Epithelial cell of esophagus (primary cell): ENCODE measurements around the gene SMAD2.

Experiments
- DNase-seq: peaks from one replicate; pipeline ENCODE4 v3.0.0; 2010; ENCODE audit warnings: low read depth
- H3K4me3 ChIP-seq: 2 replicates; pipeline ENCODE4 v1.5.1; 2011; ENCODE audit warnings: mild to moderate bottlenecking, low read length, control low read depth
- TF ChIP-seq, protein P1 (sequence below): IDR thresholded peaks from 2 replicates; pipeline ENCODE4 v1.5.1; 2011; ENCODE audit warnings: low read depth, mild to moderate bottlenecking, low read length, control low read depth, inconsistent platforms; ENCODE audit not compliant: insufficient read depth; ENCODE audit errors: missing control alignments

The SMAD2 gene

DNA sequence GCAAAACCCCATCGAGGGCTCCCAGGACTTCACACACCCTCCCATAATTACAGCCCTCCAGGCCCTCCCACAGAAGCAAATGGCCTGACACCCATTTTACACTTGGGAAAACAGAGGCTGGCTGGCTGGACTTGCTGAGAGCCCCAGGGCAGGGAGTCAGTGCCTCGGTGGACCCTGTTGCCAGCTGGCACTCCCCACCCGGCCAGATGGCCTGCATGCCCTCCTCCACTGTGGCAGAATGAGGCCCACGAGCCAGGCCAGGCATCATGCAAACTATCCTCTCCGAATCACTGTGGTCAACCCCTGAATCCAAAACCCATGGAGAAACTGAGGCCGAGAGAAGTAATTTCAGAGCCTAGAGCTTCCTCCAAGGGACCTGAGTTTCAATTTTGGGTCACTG, 129.7 kb downstream of the SMAD2 start:
- no peak overlapping the region for H3K4me3 ChIP-seq
- TF ChIP-seq, protein P1, sequence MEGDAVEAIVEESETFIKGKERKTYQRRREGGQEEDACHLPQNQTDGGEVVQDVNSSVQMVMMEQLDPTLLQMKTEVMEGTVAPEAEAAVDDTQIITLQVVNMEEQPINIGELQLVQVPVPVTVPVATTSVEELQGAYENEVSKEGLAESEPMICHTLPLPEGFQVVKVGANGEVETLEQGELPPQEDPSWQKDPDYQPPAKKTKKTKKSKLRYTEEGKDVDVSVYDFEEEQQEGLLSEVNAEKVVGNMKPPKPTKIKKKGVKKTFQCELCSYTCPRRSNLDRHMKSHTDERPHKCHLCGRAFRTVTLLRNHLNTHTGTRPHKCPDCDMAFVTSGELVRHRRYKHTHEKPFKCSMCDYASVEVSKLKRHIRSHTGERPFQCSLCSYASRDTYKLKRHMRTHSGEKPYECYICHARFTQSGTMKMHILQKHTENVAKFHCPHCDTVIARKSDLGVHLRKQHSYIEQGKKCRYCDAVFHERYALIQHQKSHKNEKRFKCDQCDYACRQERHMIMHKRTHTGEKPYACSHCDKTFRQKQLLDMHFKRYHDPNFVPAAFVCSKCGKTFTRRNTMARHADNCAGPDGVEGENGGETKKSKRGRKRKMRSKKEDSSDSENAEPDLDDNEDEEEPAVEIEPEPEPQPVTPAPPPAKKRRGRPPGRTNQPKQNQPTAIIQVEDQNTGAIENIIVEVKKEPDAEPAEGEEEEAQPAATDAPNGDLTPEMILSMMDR, result no peak
- DNase-seq, result no peak

DNA sequence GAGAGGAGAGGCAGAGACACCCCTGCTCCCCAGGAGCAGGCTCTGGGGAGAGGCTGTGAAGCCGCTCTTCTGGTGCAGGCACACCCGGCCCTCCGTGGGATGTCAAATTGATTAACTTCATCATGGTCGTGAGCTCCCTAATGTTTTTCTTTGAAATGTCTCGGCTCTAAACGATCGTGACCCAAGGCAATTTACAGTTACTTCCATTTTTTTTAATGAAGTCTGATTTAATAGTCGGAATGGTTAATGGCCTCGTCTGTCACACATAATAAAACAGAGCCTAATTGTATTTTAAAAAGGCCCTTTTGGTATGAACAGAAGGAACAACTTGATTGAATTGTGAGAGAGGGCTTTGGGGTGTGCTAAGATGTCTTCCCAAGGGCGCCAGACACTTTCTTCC, 130.2 kb downstream of the SMAD2 start:
- no peak overlapping the region for H3K4me3 ChIP-seq

DNA sequence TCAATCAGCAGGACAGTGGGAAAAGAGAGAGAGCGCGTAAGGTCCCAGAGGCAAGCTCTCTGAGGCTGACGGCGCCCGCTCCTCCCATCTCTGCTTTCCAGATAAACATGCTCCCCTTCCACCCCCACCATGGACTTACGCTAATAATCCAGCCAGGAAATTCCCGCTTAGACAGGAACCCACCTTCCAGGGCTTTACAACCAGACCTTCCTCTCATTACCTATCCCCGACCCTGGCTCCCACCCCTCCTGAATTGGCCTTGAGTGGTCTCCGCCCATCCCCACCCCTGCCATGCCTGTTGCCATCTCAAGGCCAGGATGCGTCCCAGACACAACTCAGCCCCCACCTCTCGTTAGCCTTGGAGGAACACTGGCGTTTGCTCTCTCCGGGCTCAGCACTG, 131.1 kb downstream of the SMAD2 start:
- TF ChIP-seq, protein P1, result no peak
- DNase-seq, result no peak
- no peak overlapping the region for H3K4me3 ChIP-seq

More for the DNA sequence above, 130.2 kb downstream of the SMAD2 start:
- no peak for DNase-seq
- TF ChIP-seq, protein P1, result no peak

DNA sequence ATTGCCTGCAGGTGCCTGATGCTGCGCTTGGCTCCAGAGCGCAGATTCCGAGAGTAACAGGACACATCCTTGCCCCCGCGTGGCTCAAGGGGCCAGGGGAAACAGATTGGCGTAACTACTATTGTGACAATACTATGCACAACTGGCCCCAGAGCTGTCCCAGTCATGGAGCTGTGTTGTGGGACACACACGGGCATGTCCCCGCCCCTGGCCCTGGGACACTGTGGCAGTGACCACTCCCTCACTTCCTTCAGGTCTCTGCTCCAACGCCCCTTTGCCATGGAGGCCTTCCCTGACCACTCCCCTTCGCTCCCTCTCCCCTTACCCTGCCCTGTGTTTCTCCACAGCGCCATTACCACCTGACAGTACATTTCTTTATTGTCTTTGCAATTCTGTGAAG, 132.1 kb downstream of the SMAD2 start:
- TF ChIP-seq, protein P1, result no peak
- no peak overlapping the region for H3K4me3 ChIP-seq
- no peak for DNase-seq

DNA sequence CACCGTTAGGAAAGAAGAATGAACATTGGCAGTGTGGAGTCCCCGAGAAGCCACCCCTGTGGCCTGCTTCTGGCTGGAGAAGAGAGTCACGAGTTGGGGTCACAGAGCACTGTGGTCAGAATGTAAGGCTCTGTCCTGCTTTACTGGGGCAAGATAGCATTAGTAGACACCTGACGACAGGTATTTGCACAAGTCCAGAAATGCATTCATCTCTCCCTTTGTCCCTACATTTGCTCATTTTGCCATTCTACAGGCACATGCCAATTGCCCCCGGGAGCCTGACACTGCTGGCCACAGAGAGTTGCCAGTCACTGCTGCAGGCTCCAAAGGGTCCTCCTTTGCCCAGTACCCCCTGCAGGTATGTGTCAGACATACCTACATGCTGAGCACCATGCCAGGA, 133.3 kb downstream of the SMAD2 start:
- no peak overlapping the region for H3K4me3 ChIP-seq
- DNase-seq, result no peak
- TF ChIP-seq, protein P1, result no peak

DNA sequence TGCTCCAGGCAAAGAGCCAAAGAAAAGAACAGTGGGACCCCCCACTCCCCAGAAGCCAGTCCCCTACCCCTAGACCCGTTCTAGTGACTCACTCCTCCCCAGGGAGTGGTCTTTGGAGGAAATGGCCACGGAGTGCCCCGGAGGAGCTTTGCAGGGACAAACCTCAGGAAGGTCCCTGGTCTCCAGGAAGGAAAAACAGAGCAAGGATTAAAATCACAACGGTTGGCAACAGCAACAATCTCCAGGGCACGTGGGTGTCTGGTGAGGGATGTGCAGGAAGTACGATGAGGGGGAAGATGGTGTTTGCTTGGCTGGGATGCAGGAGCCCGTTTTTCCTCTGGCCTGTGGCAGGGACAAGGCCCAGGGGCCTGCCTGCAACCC, 135.0 kb downstream of the SMAD2 start:
- DNase-seq, result no peak
- H3K4me3 ChIP-seq, result no peak overlapping the region
- TF ChIP-seq, protein P1, result no peak

DNA sequence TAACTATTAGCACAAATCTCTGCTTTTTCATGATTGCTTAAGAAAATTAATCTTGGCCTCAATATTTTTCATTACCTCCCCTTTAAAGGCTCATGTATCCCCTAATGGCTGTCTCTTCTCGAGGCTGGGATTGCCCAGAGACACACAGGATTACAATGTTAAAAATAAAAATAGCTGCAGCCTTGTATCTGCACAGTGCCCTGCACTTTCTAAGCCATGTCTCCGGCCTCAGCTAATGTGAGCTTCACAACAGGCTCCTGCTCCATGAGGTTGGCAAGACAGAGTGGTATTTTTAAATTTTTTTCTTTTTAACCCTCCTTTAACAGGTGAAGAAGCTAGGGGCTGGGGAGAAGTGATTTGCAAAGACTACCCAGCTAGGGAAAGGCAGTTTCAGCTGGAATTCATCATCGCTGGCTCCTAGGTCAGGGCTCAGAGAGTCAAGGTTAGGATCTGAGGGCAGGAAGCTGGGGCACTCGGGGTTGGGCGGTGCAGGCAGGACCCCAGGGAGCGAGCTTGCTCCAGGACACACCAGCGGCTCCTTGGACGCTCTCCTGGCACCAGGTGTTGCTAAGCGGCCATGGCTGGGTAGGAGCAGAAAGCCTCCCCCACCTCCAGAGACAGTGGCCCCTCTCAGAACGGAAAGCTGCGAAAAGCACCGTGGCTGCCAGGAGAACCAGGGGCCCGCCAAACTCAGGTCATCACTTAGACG, 135.6 kb downstream of the SMAD2 start:
- no peak overlapping the region for H3K4me3 ChIP-seq
- no peak for DNase-seq
- TF ChIP-seq, protein P1, result no peak
